GM21381 (cell line): Measurements from ENCODE around the gene ALG6.
A peak's percentile ranks its signal among the peaks of the same experiment; 100 is the strongest.
"Not testable (repeated sequence)": the region's sequence is repeated elsewhere in the genome, so short reads cannot be mapped to it uniquely, and the experiment has no call there.

Source experiments
- ATAC-seq: cut with Tn5 transposase; IDR thresholded peaks from one replicate; pipeline ENCODE4 v1.9.1; 2021; ENCODE audit warnings: mild to moderate bottlenecking, moderate library complexity; ENCODE audit not compliant: unreplicated experiment

ALG6 gene

GRCh38 chr1:63411066-63411465, 43.6 kb downstream of the ALG6 start:
- no peak for ATAC-seq

GRCh38 chr1:63413394-63413793, 46.0 kb downstream of the ALG6 start:
- no peak for ATAC-seq

- no peak for ATAC-seq
These were observed 47.4 kb downstream of the ALG6 start for GRCh38 chr1:63414691-63415365.

- ATAC-seq, result no peak
These were observed 50.7 kb downstream of the ALG6 start for GRCh38 chr1:63418101-63418500.

- not testable (repeated sequence) for ATAC-seq
These were observed 53.3 kb downstream of the ALG6 start for GRCh38 chr1:63420746-63421145.

GRCh38 chr1:63423649-63424048, 56.2 kb downstream of the ALG6 start:
- ATAC-seq, result no peak

- ATAC-seq, result no peak
These were observed 61.4 kb downstream of the ALG6 start for GRCh38 chr1:63428815-63429214.

GRCh38 chr1:63429281-63429680, 61.9 kb downstream of the ALG6 start:
- ATAC-seq, result no peak

GRCh38 chr1:63435161-63435560, 67.7 kb downstream of the ALG6 start:
- no peak for ATAC-seq

GRCh38 chr1:63442141-63442475, 74.7 kb downstream of the ALG6 start:
- ATAC-seq, result no peak

- no peak for ATAC-seq
These were observed 81.4 kb downstream of the ALG6 start for GRCh38 chr1:63448731-63449246.

GRCh38 chr1:63450416-63450815, 83.0 kb downstream of the ALG6 start:
- no peak for ATAC-seq

GRCh38 chr1:63453232-63453631, 85.8 kb downstream of the ALG6 start:
- ATAC-seq, result peak; percentile 67

- ATAC-seq, result no peak
These were observed 86.8 kb downstream of the ALG6 start for GRCh38 chr1:63454269-63454668.

GRCh38 chr1:63458750-63459149, 91.3 kb downstream of the ALG6 start:
- ATAC-seq, result no peak

- ATAC-seq, result no peak
These were observed 94.3 kb downstream of the ALG6 start for GRCh38 chr1:63461661-63462230.

- ATAC-seq, result no peak
These were observed 95.8 kb downstream of the ALG6 start for GRCh38 chr1:63463248-63463647.

- no peak for ATAC-seq
These were observed 98.8 kb downstream of the ALG6 start for GRCh38 chr1:63466181-63466580.

- ATAC-seq, result no peak
These were observed 99.3 kb downstream of the ALG6 start for GRCh38 chr1:63466759-63467158.

GRCh38 chr1:63468683-63469082, 101.3 kb downstream of the ALG6 start:
- ATAC-seq, result not testable (repeated sequence)

- no peak for ATAC-seq
These were observed 108.3 kb downstream of the ALG6 start for GRCh38 chr1:63475761-63476160.

- ATAC-seq, result no peak
These were observed 112.6 kb downstream of the ALG6 start for GRCh38 chr1:63480057-63480456.

- ATAC-seq, result no peak
These were observed 119.2 kb downstream of the ALG6 start for GRCh38 chr1:63486629-63487028.
